ENCODE results near the gene ALDH3A2.

Gene ALDH3A2

DNA sequence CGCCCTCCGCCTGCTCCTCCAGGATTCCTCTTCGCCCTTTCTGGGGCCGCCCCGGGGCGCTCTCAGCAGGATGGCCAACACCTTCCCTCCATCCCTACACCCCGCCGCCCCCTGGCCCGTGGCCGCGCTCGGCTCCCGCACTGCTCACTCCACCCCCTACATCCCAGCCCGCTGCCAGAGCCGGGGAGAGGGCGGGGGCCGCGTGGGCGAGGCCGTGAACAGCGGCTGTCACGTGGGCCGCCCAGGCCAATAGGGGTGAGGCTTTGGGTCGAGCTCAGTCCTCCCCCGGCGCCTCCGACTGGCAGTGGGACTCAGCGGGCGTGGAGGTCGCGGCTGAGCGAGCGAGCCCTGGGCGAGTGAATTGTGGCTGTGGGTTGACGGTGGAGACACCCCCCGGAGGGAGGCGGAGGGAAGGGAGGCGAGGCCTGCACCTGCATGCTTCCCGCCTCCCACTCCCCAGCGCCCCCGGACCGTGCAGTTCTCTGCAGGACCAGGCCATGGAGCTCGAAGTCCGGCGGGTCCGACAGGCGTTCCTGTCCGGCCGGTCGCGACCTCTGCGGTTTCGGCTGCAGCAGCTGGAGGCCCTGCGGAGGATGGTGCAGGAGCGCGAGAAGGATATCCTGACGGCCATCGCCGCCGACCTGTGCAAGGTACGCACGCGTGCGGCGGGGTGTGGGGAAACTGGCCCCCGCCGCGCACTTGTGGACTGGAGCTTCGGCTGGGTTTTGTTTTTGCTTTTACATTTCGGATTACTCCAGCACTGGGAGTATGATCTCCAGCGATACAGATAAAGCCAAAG lies at the start of gene ALDH3A2:
TSS of gene ALDH3A2 (plus strand) at position 277 of the 799 bp plus-strand sequence. CDS start at position 498, 221 bp downstream.
- no peaks in the 10 kb centered on the region for H3K9me3 Mint-ChIP-seq
- H3K4me1 Mint-ChIP-seq = peaks cover 35% of the 10 kb centered on the region
- peak; percentile 79 to 84 for DNase-seq (ENCODE audit: low spot score in 2 of 2)
- peak within 1 kb of the TSS; percentile 97 for H3K4me3 Mint-ChIP-seq
- peaks cover 11% of the 10 kb centered on the region for H3K36me3 Mint-ChIP-seq (ENCODE audit: insufficient read depth)
- no peaks in the 10 kb centered on the region for H3K27me3 Mint-ChIP-seq
- H3K27ac Mint-ChIP-seq (ENCODE audit: low read depth) = peak within 1 kb of the TSS; percentile 97
- peak; percentile 95 for ATAC-seq (replicated peaks; ENCODE audit: extremely low read depth, poor library complexity, severe bottlenecking)

DNA sequence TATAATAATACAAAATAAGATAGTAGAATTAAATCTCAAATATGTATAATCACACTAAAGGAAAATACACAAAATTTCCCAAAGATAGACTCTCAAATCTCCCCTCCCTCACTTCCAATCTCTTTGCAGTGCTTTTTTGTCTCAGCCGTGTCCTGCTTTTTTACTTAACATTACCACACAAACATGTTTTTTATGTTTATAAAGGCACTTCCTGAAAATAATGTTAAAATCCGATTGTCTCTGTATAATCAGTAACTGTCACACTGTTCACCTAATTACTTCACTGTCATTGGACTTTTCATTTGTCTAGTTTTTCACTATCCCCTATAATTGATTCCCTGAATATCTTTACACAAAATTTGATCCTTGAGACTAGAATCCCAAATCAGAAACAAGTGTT lies 38.2 kb upstream of the ALDH3A2 start:
- Mint-ChIP-seq H3K4me3 (no peak overlapping the region), H3K27ac (ENCODE audit: low read depth) (no peak overlapping the region), H3K9me3 (no peaks in the 10 kb centered on the region), H3K27me3 (no peaks in the 10 kb centered on the region), H3K4me1 (peaks cover 7% of the 10 kb centered on the region), H3K36me3 (ENCODE audit: insufficient read depth) (no peaks in the 10 kb centered on the region)
- ATAC-seq (replicated peaks; ENCODE audit: extremely low read depth, poor library complexity, severe bottlenecking) (no peak), DNase-seq (ENCODE audit: low spot score in 2 of 2) (no peak)

DNA sequence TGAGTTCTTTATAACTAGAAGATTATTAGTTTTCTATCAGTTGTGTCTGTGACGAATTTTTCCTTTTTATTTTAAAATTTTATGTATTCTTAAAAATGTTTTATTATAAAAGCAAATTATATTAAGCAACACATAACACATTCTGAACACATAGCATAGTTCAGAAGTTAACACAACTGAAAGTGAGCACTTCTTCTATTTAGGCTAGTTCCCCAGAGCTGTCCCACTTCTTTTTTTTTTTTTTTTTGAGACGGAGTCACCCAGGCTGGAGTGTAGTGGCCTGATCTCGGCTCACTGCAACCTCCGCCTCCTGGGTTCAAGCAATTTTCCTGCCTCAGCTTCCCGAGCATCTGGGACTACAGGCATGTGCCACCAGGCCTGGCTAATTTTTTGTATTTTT lies 37.7 kb upstream of the ALDH3A2 start:
- Mint-ChIP-seq H3K27me3 (no peaks in the 10 kb centered on the region), H3K9me3 (no peaks in the 10 kb centered on the region), H3K36me3 (ENCODE audit: insufficient read depth) (no peaks in the 10 kb centered on the region), H3K4me3 (no peak overlapping the region), H3K4me1 (peaks cover 7% of the 10 kb centered on the region), H3K27ac (ENCODE audit: low read depth) (no peak overlapping the region)
- no peak for ATAC-seq (replicated peaks; ENCODE audit: extremely low read depth, poor library complexity, severe bottlenecking)
- no peak for DNase-seq (ENCODE audit: low spot score in 2 of 2)

DNA sequence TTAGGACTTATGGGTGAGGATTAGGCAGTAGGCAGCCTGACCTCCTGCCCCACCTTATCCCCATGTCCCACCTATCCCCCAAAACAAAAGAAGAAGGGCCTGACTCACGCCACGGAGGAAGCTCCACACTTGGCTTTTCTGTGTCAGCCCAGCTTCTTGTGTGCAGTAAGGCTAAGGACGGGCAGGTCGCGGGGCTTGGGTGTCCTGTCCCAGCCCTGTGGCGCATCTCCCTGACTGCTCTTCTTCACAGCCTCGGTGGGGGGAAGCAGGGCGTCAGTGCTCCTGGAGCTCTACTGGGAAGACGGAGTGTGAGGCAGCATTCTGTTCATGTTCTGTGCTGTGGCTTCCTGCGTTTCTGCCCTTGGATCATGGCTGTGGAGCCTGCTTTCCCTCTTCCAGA lies 34.6 kb upstream of the ALDH3A2 start:
- Mint-ChIP-seq H3K4me1 (peaks cover 7% of the 10 kb centered on the region), H3K4me3 (no peak overlapping the region), H3K27ac (ENCODE audit: low read depth) (peak overlapping the region; percentile 82), H3K36me3 (ENCODE audit: insufficient read depth) (no peaks in the 10 kb centered on the region), H3K27me3 (peaks cover 9% of the 10 kb centered on the region), H3K9me3 (peaks cover 14% of the 10 kb centered on the region)
- no peak for DNase-seq (ENCODE audit: low spot score in 2 of 2)
- ATAC-seq (replicated peaks; ENCODE audit: extremely low read depth, poor library complexity, severe bottlenecking) = no peak

DNA sequence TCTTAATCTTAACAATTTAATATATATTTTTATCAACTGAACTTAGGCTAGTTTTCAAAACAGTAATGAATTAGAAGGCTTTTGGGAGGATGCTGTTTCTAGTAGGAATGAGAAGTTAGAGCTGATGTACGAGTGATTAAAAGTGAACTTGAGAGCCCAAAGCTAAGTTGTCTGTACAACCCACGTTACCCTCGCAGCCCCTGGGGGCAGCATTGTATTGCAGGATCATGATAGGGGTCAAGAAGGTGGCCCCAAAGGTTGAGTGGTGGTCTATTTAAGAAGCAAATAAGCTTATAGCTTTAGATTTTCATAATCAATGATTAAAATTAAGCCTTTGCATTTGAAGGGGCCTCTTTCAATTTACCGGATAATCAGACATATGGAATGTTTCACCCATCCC lies 33.7 kb upstream of the ALDH3A2 start:
- peaks cover 9% of the 10 kb centered on the region for H3K27me3 Mint-ChIP-seq
- peaks cover 23% of the 10 kb centered on the region for H3K9me3 Mint-ChIP-seq
- DNase-seq (ENCODE audit: low spot score in 2 of 2) (no peak), ATAC-seq (replicated peaks; ENCODE audit: extremely low read depth, poor library complexity, severe bottlenecking) (no peak)
- no peak overlapping the region for H3K27ac Mint-ChIP-seq (ENCODE audit: low read depth)
- no peak overlapping the region for H3K4me3 Mint-ChIP-seq
- peaks cover 7% of the 10 kb centered on the region for H3K4me1 Mint-ChIP-seq
- no peaks in the 10 kb centered on the region for H3K36me3 Mint-ChIP-seq (ENCODE audit: insufficient read depth)

DNA sequence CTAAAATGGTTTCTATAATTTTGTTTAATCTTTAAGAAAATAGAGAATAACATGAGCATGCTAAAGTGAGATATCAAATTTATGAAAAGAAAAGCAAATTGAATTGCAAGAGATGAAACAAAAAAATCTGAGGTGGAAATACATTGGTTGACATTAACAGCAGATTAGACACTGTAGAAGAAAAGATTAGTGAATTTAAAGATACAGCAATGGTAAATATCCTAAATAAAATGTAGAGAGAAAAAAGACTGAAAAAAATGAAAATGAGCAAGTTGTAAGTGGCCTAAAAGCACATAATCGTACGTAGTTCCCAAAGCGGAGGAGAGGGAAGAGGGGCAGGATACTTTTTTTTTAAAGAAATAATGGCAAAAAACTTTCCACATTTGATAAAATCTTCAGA lies 30.5 kb upstream of the ALDH3A2 start:
- Mint-ChIP-seq H3K9me3 (peaks cover 26% of the 10 kb centered on the region), H3K36me3 (ENCODE audit: insufficient read depth) (no peaks in the 10 kb centered on the region), H3K27ac (ENCODE audit: low read depth) (no peak overlapping the region), H3K4me1 (peaks cover 7% of the 10 kb centered on the region), H3K4me3 (no peak overlapping the region), H3K27me3 (peaks cover 9% of the 10 kb centered on the region)
- no peak for ATAC-seq (replicated peaks; ENCODE audit: extremely low read depth, poor library complexity, severe bottlenecking)
- DNase-seq (ENCODE audit: low spot score in 2 of 2) = no peak

DNA sequence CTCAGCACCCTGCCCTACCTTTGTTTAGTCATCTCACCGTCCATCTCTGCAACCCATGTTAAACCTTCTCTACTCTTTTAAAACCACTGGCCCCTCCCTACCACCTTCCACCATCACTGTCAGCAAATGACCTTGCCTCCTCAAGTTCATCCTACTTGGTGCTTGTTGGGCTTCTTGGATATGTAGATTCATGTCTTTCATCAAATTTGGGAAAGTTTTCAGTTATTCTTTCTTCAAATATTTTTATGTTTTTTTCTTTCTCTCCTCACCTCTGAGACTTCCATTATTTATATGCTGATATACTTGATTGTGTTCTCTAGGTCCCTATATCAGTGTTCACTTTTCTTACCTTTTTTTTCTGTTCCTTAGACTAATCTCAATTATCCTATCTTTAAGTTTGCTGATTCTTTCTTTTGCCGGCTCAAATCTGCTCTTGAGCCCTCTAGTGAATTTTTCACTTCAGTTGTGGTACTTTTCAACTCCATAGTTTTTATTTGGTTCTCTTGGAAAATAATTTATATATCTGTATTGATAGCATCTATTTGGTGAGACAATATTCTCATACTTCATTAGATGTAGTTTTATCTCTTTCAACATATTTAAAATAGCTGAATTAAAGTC lies 28.7 kb upstream of the ALDH3A2 start:
- Mint-ChIP-seq H3K9me3 (peaks cover 26% of the 10 kb centered on the region), H3K27me3 (peaks cover 18% of the 10 kb centered on the region), H3K27ac (ENCODE audit: low read depth) (no peak overlapping the region), H3K36me3 (ENCODE audit: insufficient read depth) (no peaks in the 10 kb centered on the region), H3K4me3 (no peak overlapping the region), H3K4me1 (no peaks in the 10 kb centered on the region)
- DNase-seq (ENCODE audit: low spot score in 2 of 2) = no peak
- no peak for ATAC-seq (replicated peaks; ENCODE audit: extremely low read depth, poor library complexity, severe bottlenecking)

DNA sequence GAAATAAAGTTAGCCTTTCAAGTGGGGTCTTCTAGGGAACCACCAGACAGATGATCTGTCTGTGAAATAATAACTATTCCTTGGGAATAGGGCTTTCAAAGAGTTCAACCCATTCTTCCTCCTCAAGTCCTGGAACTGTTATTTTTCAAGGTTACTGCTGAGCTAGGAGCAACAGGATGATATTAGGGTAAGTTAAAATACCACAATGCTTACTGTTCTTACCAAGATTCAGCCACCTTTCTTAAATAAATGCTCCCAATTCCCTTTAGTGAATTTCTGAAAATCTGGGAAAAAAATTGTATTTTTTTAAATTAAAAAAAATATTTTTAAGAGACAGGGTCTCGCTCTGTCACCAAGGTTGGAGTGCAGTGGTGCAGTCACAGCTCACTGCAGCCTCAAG lies 26.9 kb upstream of the ALDH3A2 start:
- H3K27me3 Mint-ChIP-seq = peaks cover 20% of the 10 kb centered on the region
- H3K9me3 Mint-ChIP-seq = peaks cover 25% of the 10 kb centered on the region
- no peak overlapping the region for H3K27ac Mint-ChIP-seq (ENCODE audit: low read depth)
- ATAC-seq (replicated peaks; ENCODE audit: extremely low read depth, poor library complexity, severe bottlenecking) (no peak), DNase-seq (ENCODE audit: low spot score in 2 of 2) (no peak)
- no peaks in the 10 kb centered on the region for H3K4me1 Mint-ChIP-seq
- H3K4me3 Mint-ChIP-seq = no peak overlapping the region
- H3K36me3 Mint-ChIP-seq (ENCODE audit: insufficient read depth) = no peaks in the 10 kb centered on the region

DNA sequence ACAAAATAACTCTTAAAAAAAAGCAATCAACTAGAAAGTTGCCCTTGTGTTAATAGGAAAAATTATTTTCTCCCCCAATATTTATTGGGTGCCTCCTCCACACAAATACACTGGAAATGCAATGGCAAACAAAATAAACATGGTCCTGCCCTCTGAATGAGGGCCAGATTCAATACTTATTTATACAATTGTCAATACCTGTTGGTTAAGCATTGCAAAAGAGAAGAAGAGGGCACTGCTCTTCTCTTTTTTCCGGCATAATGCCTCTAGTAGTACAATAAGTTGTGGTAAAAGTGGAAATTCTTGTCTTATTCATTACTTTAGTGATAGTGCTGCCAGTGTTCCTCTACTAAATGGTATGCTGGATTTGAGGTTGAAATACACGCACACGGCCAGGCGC lies 22.5 kb upstream of the ALDH3A2 start:
- no peak for DNase-seq (ENCODE audit: low spot score in 2 of 2)
- ATAC-seq (replicated peaks; ENCODE audit: extremely low read depth, poor library complexity, severe bottlenecking) = no peak
- peaks cover 15% of the 10 kb centered on the region for H3K27me3 Mint-ChIP-seq
- peaks cover 2% of the 10 kb centered on the region for H3K36me3 Mint-ChIP-seq (ENCODE audit: insufficient read depth)
- H3K4me3 Mint-ChIP-seq = no peak overlapping the region
- no peak overlapping the region for H3K27ac Mint-ChIP-seq (ENCODE audit: low read depth)
- no peaks in the 10 kb centered on the region for H3K9me3 Mint-ChIP-seq
- no peaks in the 10 kb centered on the region for H3K4me1 Mint-ChIP-seq

DNA sequence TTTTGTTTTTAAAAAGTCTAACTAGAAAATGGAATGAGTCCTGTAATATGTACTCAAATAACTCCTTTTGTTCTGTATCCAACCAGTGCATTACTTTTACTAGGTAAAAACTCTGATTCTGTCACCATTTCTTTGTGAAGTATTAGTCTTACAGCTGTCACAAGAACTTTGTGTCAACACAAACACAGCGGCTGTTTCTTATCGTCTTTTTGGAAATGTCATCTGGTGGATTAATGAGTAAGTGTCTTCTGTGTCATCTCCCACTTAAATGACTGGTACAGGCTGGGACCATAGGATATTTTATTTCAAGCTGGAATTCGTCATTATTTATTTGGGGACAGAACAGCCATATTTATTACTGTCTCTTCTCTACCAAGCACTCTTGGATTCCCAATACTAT lies 19.1 kb upstream of the ALDH3A2 start:
- DNase-seq (ENCODE audit: low spot score in 2 of 2) (no peak), ATAC-seq (replicated peaks; ENCODE audit: extremely low read depth, poor library complexity, severe bottlenecking) (no peak)
- no peak overlapping the region for H3K27ac Mint-ChIP-seq (ENCODE audit: low read depth)
- peaks cover 2% of the 10 kb centered on the region for H3K36me3 Mint-ChIP-seq (ENCODE audit: insufficient read depth)
- no peak overlapping the region for H3K4me3 Mint-ChIP-seq
- no peaks in the 10 kb centered on the region for H3K4me1 Mint-ChIP-seq
- no peaks in the 10 kb centered on the region for H3K9me3 Mint-ChIP-seq
- H3K27me3 Mint-ChIP-seq = peaks cover 18% of the 10 kb centered on the region

DNA sequence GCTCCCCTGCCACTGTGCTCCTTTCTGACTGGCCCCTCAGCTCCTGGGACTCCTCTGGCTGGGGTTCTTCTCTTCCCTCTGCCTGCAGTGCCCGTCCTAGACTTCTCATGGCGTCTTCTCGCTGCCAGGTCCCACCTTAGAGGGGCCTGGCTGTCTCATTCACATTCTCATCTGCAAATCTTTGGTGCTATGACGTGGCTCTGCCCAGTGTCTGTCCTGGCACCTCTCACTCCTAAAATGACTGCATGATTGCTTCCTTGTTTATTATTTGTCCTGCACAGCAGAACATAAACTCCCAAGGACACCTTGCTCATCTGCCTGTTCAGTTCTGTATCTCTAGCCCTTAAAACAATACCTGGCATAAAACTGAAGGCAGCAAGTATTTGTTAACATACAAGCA lies 18.5 kb upstream of the ALDH3A2 start:
- Mint-ChIP-seq H3K4me3 (no peak overlapping the region), H3K27me3 (peaks cover 18% of the 10 kb centered on the region), H3K27ac (ENCODE audit: low read depth) (no peak overlapping the region), H3K9me3 (no peaks in the 10 kb centered on the region), H3K4me1 (no peaks in the 10 kb centered on the region), H3K36me3 (ENCODE audit: insufficient read depth) (peaks cover 2% of the 10 kb centered on the region)
- no peak for DNase-seq (ENCODE audit: low spot score in 2 of 2)
- no peak for ATAC-seq (replicated peaks; ENCODE audit: extremely low read depth, poor library complexity, severe bottlenecking)

DNA sequence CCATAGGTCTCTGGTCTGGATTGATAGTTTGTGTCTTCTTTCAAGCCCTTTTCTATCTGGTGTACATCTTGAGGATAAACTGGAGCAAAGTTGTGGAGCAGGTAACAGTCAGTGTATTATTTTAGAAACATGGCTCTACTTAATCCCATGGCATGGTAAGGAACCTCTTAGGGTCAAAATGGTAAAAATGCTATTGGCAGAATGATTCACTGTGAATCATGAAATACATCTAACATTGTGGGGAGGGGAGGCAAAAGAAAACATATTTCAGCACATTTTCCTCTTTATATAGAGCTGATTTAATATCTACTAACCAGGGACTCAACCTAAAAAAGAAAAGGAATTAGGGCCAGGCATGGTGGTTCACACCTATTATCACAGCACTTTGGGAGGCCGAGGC lies 17.9 kb upstream of the ALDH3A2 start:
- Mint-ChIP-seq H3K27ac (ENCODE audit: low read depth) (no peak overlapping the region), H3K36me3 (ENCODE audit: insufficient read depth) (peaks cover 2% of the 10 kb centered on the region), H3K4me3 (no peak overlapping the region), H3K9me3 (no peaks in the 10 kb centered on the region), H3K4me1 (no peaks in the 10 kb centered on the region), H3K27me3 (peaks cover 22% of the 10 kb centered on the region)
- no peak for DNase-seq (ENCODE audit: low spot score in 2 of 2)
- ATAC-seq (replicated peaks; ENCODE audit: extremely low read depth, poor library complexity, severe bottlenecking) = no peak

DNA sequence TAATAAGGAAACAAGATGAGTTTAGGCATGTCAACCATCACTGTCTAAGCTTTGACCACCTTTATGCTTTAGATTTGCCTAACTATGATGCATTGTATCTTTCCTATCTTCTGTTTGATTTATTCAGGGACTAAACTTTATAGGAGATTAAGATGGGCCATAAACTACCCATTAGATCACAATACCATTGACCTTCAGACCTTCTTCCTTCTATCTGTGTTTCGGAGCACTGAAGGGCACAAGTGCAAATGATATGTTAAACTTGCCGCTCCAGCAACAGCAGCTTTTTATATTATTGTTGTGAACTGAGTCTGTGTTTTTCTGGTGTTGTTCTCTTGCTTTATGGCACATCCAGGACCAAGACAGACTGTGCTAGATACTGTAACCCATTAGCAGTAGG lies 16.6 kb upstream of the ALDH3A2 start:
- Mint-ChIP-seq H3K4me1 (no peaks in the 10 kb centered on the region), H3K27ac (ENCODE audit: low read depth) (no peak overlapping the region), H3K36me3 (ENCODE audit: insufficient read depth) (peaks cover 2% of the 10 kb centered on the region), H3K9me3 (no peaks in the 10 kb centered on the region), H3K4me3 (no peak overlapping the region), H3K27me3 (peaks cover 34% of the 10 kb centered on the region)
- ATAC-seq (replicated peaks; ENCODE audit: extremely low read depth, poor library complexity, severe bottlenecking) (no peak), DNase-seq (ENCODE audit: low spot score in 2 of 2) (no peak)

Measured in central memory CD8-positive, alpha-beta T cell (primary cell).